ENCODE results near the gene ANGPTL7.

The ANGPTL7 gene

GRCh38 chr1:11207898-11208611 lies 18.9 kb downstream of the ANGPTL7 start:
- DNase-seq, result no peak

- DNase-seq, result no peak
These were observed 22.3 kb downstream of the ANGPTL7 start for GRCh38 chr1:11211461-11211860.

- DNase-seq, result no peak
These were observed 22.9 kb downstream of the ANGPTL7 start for GRCh38 chr1:11211925-11212587.

GRCh38 chr1:11214698-11215380 lies 25.7 kb downstream of the ANGPTL7 start:
- peak; percentile 74 for DNase-seq

- DNase-seq, result no peak
These were observed 26.3 kb downstream of the ANGPTL7 start for GRCh38 chr1:11215381-11216005.

GRCh38 chr1:11216074-11216473 lies 26.9 kb downstream of the ANGPTL7 start:
- no peak for DNase-seq

- DNase-seq, result no peak
These were observed 38.2 kb downstream of the ANGPTL7 start for GRCh38 chr1:11227106-11228077.

GRCh38 chr1:11229203-11229602 lies 40.0 kb downstream of the ANGPTL7 start:
- DNase-seq, result no peak

- no peak for DNase-seq
These were observed 44.1 kb downstream of the ANGPTL7 start for GRCh38 chr1:11233208-11233607.

GRCh38 chr1:11237356-11237755 lies 48.2 kb downstream of the ANGPTL7 start:
- no peak for DNase-seq

GRCh38 chr1:11238311-11238710 lies 49.2 kb downstream of the ANGPTL7 start:
- no peak for DNase-seq

- DNase-seq, result no peak
These were observed 56.1 kb downstream of the ANGPTL7 start for GRCh38 chr1:11245248-11245647.
